Coronary artery (tissue), 2 donors: Measurements from ENCODE around the gene FRMD6.

Source experiments
- DNase-seq: peaks from one replicate; pipeline ENCODE4 v3.0.0-alpha.2; 2017; ENCODE audit warnings: low spot score
- H3K27ac ChIP-seq, 2 donors: fragments of 200-600 bp; sonication (generic); one replicate each; pipeline ENCODE4 v1.5.1; 2016 to 2019
- H3K4me3 ChIP-seq: fragments of 200-600 bp; sonication (generic); 2 replicates; pipeline ENCODE4 v1.5.1; 2016; ENCODE audit warnings: mild to moderate bottlenecking, moderate library complexity
- TF ChIP-seq, protein P1 (sequence below): fragments of 200-600 bp; sonication (generic); IDR thresholded peaks from one replicate; pipeline ENCODE4 v1.5.1; 2019; ENCODE audit warnings: antibody characterized with exemption

The FRMD6 gene

DNA sequence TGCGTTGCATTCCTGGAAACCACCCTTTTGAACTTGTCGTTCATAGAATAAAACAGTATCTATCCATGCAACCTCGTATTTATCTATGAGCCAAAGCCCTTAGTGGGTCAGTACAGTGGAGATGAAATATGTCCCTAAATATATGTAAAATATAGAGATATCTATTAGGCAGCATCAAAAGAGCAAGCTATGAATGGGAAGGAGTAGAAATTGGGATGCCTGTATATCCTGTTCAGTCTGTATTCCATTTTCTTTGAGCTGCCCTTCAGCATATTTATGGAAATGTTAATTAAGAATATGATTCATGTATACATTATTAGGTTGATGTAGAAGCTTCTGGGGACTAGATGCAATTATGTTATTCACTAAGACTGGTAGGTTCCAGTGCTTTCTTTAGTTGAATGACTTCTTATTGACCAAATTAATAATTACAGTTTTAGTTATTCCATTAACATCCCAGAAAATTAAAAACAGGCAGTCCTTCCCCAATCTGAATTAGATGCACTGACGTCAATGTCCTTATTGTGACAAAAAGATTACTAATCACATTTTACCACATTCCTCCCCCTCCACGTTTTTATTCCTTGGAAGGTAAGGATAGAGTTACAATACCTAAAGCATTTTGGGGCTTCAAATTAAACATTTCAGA, 11.9 kb upstream of the FRMD6 start:
- Histone ChIP-seq H3K4me3 (no peak overlapping the region), H3K27ac (no peak overlapping the region)
- TF ChIP-seq, protein P1, sequence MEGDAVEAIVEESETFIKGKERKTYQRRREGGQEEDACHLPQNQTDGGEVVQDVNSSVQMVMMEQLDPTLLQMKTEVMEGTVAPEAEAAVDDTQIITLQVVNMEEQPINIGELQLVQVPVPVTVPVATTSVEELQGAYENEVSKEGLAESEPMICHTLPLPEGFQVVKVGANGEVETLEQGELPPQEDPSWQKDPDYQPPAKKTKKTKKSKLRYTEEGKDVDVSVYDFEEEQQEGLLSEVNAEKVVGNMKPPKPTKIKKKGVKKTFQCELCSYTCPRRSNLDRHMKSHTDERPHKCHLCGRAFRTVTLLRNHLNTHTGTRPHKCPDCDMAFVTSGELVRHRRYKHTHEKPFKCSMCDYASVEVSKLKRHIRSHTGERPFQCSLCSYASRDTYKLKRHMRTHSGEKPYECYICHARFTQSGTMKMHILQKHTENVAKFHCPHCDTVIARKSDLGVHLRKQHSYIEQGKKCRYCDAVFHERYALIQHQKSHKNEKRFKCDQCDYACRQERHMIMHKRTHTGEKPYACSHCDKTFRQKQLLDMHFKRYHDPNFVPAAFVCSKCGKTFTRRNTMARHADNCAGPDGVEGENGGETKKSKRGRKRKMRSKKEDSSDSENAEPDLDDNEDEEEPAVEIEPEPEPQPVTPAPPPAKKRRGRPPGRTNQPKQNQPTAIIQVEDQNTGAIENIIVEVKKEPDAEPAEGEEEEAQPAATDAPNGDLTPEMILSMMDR = no peak
- no peak for DNase-seq

DNA sequence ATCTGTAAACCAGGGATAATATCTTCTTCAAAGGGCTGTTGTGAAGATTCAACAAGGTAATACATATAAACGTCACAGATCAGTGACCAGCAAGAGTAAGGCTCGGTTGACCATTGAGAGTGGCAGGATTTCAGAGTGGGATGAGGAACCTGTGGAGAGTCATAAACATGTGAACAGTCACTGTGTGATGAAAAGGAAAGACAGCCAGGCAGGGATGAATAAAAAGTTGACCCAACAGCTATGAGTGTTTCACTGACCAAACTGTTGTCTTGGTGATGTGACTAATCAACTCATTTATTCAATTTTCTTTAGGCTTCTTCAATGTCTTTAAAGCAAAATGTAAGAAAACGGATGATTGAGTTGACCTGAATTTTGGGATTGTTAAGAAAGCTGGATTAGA, 8.6 kb upstream of the FRMD6 start:
- Histone ChIP-seq H3K4me3 (no peak overlapping the region), H3K27ac (no peak overlapping the region)
- no peak for DNase-seq
- TF ChIP-seq, protein P1 = no peak

DNA sequence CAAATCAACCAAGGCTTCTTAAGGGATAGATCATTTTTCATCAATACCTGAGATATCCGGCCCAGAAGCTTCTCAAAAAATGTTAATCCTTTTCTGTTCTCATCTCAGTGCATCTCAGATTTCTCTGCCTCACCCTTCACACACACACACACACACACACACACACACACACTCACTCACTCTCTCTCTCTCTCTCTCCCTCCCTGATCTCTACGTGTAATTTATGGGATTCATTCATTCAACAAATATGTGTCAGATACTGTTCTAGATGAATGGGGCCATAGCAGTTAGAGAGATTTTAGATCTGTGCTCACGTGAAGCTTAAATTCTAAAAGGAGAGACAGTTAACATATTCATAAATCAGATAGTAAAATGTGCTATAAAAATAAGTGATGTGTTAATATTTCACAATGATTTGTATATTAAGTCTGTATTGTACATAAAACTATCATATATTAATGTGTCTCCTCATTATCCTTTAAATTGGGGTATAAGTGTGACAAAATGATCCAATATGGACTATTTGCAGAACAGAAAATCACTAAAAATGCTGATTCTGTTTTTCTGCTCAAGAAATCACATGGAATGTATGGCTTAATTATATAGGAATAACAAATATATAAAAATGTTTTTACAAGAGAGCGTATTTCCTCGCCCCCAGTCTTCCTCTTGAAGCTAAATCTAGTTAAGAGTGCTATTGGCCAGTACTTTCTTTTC, 7.3 kb upstream of the FRMD6 start:
- H3K27ac ChIP-seq = no peak overlapping the region
- TF ChIP-seq, protein P1 = no peak
- DNase-seq = no peak
- no peak overlapping the region for H3K4me3 ChIP-seq

DNA sequence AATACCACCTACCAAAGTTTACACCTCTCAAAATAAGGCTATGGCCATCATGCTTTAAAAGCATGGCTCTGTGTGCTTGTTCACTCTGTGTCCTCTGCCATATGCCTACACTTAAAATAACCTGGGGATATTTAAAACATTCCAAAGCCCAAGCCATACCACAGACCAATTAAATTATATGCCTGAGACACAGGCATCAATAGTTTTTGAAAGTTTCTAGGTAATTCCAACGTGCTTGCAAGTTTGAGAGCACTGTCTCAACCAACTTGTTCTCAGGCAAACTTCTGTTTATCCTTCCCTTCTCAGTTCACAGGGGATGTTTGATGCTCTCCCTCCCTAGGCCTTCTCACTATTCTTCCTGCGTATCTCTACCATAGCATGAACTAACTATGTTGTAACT, 3.4 kb upstream of the FRMD6 start:
- TF ChIP-seq, protein P1 = no peak
- DNase-seq = no peak
- Histone ChIP-seq H3K27ac (no peak overlapping the region), H3K4me3 (no peak overlapping the region)

DNA sequence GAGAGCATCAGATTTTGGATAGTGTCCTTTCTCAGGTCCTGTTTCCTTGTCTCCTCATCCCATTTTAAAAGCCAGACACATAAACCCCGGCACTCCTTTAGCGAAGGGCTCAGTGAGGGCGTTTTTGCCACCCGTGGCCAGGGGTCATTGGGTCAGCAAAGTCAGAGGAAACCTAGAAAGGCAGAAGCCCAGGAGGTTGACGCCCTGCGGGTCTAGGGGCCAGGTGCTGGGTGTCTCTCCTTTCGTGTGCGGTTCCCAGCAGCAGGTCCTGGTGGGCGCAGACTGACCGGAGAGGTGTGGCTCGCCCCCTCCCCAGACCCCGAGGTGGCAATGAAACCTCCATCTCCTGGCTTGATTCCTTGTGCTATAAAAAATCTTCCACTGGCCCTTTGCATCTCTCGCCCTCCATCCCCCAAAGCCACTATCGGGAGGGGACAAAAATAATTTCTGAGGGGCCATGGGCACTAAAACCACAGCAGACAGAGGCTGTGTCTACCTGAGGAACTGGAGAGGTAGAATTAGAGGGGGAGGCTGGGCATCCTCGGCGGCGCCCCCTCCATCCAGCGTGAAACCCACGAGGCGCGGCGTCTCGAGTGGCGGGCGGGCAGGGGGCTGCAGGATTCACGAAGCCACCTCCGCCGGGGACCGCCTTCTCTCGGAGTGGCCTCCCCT, 858 bp upstream of the FRMD6 start:
- TF ChIP-seq, protein P1 = no peak
- H3K27ac ChIP-seq = peak overlapping the region; percentile 93 to 99
- DNase-seq = peak; percentile 75
- H3K4me3 ChIP-seq = peak overlapping the region; percentile 99

DNA sequence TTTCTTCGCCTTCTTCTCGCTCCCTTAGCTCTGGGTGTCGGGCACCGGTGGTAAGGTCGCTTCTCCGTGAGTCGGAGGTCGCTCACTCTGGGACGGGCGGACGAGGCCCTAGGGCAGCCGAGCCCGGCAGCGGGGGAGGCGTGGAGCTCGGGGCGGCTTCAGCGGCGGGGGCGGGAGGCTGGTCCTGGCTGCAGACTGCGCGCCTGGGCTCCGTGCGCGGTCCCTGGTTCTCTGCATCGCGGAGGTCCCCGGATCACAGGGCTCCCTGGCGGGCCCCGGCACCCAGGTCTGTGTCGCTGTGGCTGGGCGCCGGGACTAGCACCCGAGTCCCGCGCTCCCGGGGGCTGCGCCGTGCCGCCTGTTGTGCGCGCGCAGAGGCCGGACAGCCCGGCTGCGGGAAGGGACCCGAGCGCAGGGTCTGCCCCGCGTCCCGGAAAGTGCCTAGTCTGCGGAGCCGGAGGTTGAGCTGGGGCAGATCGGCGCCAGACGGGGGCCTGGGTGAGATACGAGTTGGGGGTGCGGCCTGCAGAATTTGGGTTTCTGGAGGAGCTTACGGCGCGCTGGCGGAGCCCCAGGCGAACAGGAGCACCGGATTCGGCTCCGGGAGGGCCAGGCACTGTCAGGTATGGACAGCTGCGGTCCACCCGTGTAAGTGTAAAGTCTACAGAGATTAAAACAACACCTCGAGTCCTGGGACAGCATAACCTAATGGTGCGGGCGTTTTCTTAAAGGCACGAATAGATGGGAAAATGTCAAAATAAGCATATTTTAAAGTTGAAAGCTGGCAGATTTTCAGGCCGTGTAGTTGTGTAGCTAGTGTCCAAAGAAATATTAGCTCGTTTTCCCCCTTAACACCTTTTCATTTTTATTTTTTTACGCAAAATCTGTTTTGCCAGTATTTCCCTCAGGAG, 713 bp downstream of the FRMD6 start:
- TF ChIP-seq, protein P1 = peak; percentile 10
- no peak for DNase-seq

More for the DNA sequence above, 713 bp downstream of the FRMD6 start:
- H3K27ac ChIP-seq = peak overlapping the region; percentile 93 to 99
- H3K4me3 ChIP-seq = peak overlapping the region; percentile 99
